ENCODE data around the gene HSD17B2. TPM values are rescaled to one million over a fixed set of nuclear protein-coding genes. Genes with fewer than 3 reads are reported as not detected.

The HSD17B2 gene
- total RNA-seq, 1 experiment from 2014 or later, result not detected

- Histone ChIP-seq H3K9ac (ENCODE audit: low read length) (no peak overlapping the region), H3K36me3 (ENCODE audit: insufficient read depth, low read length) (no peaks in the 10 kb centered on the region), H3K79me2 (ENCODE audit: low read length) (no peaks in the 10 kb centered on the region), H3K4me3 (ENCODE audit: low read length) (no peak overlapping the region), H3K4me2 (ENCODE audit: low read depth, low read length, poor library complexity, severe bottlenecking) (no peak overlapping the region), H2AFZ (ENCODE audit: low read length) (no peak overlapping the region), H3K27ac (ENCODE audit: low read length) (no peak overlapping the region), H3K27me3 (ENCODE audit: low read length) (no peaks in the 10 kb centered on the region), H3K9me2 (replicated peaks; ENCODE audit: insufficient read depth, low read length) (no peaks in the 10 kb centered on the region), H3K9me3 (ENCODE audit: low read length) (no peaks in the 10 kb centered on the region), H3K4me1 (ENCODE audit: low read length) (no peaks in the 10 kb centered on the region), H4K20me1 (ENCODE audit: insufficient read depth, low read depth, low read length) (no peaks in the 10 kb centered on the region)
- DNase-seq, result no peak
Measured at GRCh38 chr16:82067042-82067803, 32.2 kb downstream of the HSD17B2 start.

DNA sequence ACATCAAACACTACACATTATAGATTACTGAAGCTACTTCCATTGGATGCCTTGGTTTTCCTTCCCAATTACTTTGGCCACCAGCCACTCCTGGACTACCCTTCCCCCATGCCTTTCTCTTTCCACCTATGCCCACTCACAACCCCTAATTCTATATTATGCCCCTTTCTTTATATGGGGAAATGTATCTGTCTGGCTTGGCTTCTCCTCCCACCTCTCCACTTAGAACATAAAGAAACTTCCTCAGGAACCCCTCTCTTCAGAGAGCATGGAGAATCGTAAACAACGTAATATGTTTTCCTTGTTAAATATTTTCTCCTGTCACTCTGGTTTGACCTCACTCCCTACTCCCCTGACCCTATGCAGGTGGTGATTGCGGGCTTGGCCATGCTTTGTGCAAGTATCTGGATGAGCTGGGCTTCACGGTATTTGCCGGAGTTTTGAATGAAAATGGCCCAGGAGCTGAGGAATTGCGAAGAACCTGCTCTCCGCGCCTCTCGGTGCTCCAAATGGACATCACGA is 32.8 kb downstream of the HSD17B2 start:
- DNase-seq, result no peak
- H3K9ac ChIP-seq (ENCODE audit: low read length), result no peak overlapping the region
- H3K4me3 ChIP-seq (ENCODE audit: low read length), result no peak overlapping the region

DNA sequence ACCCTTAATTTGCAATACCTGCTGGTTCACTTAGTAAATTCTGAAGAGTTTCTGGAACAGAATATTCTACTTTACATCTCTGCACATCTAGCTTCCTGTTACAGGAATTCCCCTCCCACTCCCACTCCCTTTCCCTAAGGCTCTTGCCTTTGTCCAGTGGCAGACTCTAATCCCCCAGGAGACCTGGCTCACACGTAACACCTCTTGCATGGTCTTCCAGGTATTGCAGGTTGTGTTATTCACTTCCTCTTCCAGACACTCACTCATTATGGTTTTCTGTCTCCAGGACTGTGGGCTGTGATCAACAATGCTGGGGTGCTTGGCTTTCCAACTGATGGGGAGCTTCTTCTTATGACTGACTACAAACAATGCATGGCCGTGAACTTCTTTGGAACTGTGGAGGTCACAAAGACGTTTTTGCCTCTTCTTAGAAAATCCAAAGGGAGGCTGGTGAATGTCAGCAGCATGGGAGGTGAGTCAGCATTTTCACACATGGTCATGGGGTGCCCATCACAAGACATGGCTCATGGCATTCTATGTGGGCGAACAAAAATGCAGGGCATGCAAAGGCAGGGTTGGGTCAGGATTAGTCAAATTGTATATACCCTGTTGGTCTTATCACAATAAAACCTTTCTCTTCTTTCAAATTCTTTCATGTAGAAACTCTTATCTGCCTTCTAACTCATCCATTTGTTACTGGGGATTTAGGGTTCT is 35.8 kb downstream of the HSD17B2 start:
- H3K27ac ChIP-seq (ENCODE audit: low read length), result no peak overlapping the region
- no peaks in the 10 kb centered on the region for H3K4me1 ChIP-seq (ENCODE audit: low read length)
- no peaks in the 10 kb centered on the region for H3K9me3 ChIP-seq (ENCODE audit: low read length)
- no peak overlapping the region for H2AFZ ChIP-seq (ENCODE audit: low read length)
- no peak overlapping the region for H3K4me3 ChIP-seq (ENCODE audit: low read length)
- no peaks in the 10 kb centered on the region for H3K36me3 ChIP-seq (ENCODE audit: insufficient read depth, low read length)
- no peaks in the 10 kb centered on the region for H4K20me1 ChIP-seq (ENCODE audit: insufficient read depth, low read depth, low read length)
- no peaks in the 10 kb centered on the region for H3K79me2 ChIP-seq (ENCODE audit: low read length)
- no peaks in the 10 kb centered on the region for H3K27me3 ChIP-seq (ENCODE audit: low read length)
- H3K9ac ChIP-seq (ENCODE audit: low read length), result no peak overlapping the region
- no peaks in the 10 kb centered on the region for H3K9me2 ChIP-seq (replicated peaks; ENCODE audit: insufficient read depth, low read length)
- DNase-seq, result no peak
- H3K4me2 ChIP-seq (ENCODE audit: low read depth, low read length, poor library complexity, severe bottlenecking), result no peak overlapping the region

More for the DNA sequence above, 32.8 kb downstream of the HSD17B2 start:
- Histone ChIP-seq H3K4me2 (ENCODE audit: low read depth, low read length, poor library complexity, severe bottlenecking) (no peak overlapping the region), H3K27me3 (ENCODE audit: low read length) (no peaks in the 10 kb centered on the region), H3K4me1 (ENCODE audit: low read length) (no peaks in the 10 kb centered on the region), H3K79me2 (ENCODE audit: low read length) (no peaks in the 10 kb centered on the region), H2AFZ (ENCODE audit: low read length) (no peak overlapping the region), H3K27ac (ENCODE audit: low read length) (no peak overlapping the region), H3K9me2 (replicated peaks; ENCODE audit: insufficient read depth, low read length) (no peaks in the 10 kb centered on the region), H4K20me1 (ENCODE audit: insufficient read depth, low read depth, low read length) (no peaks in the 10 kb centered on the region), H3K9me3 (ENCODE audit: low read length) (no peaks in the 10 kb centered on the region), H3K36me3 (ENCODE audit: insufficient read depth, low read length) (no peaks in the 10 kb centered on the region)

DNA sequence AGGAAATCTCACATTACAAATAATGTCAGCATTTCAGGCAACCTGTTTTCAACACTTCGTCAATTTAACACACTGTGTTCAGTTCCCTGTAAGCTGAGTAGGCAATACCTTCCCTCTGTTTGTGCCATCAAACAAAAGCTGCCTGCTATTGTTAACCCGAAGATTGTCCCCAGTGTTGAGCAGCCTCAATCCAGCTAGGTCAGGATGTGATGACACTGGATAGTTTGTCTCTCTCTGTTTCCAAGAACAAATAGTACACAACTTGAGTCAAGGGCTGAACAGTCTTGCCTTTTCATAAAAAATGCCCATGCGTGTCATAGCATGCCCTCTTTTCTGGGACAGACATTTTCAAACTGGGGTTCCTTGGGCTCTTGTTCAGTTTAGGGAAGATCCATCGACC is 36.4 kb downstream of the HSD17B2 start:
- Histone ChIP-seq H3K27me3 (ENCODE audit: low read length) (no peaks in the 10 kb centered on the region), H3K4me1 (ENCODE audit: low read length) (no peaks in the 10 kb centered on the region), H3K9ac (ENCODE audit: low read length) (no peak overlapping the region), H3K79me2 (ENCODE audit: low read length) (no peaks in the 10 kb centered on the region), H3K4me3 (ENCODE audit: low read length) (no peak overlapping the region), H3K36me3 (ENCODE audit: insufficient read depth, low read length) (no peaks in the 10 kb centered on the region), H3K9me2 (replicated peaks; ENCODE audit: insufficient read depth, low read length) (no peaks in the 10 kb centered on the region), H4K20me1 (ENCODE audit: insufficient read depth, low read depth, low read length) (no peaks in the 10 kb centered on the region), H3K27ac (ENCODE audit: low read length) (no peak overlapping the region), H3K4me2 (ENCODE audit: low read depth, low read length, poor library complexity, severe bottlenecking) (no peak overlapping the region), H3K9me3 (ENCODE audit: low read length) (no peaks in the 10 kb centered on the region), H2AFZ (ENCODE audit: low read length) (no peak overlapping the region)
- no peak for DNase-seq

DNA sequence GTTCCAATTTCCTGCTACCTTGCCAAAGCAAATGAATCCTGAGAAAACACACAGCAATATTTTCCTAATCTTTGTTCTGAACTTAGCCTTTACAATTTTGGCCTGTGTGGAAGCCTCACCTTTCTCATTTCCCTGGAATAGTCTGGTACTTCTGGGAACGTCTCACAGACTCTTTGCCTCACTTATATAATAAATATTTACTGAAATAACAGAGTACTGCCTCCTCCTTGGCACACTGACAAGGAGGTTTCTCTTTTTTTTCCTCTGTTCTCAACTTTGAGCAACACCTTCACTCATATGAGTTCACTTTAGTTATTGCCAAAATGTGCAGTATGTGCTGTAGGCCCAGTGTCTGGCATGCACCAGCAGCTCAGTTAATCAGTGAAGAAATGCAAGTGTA is 37.3 kb downstream of the HSD17B2 start:
- Histone ChIP-seq H3K4me2 (ENCODE audit: low read depth, low read length, poor library complexity, severe bottlenecking) (no peak overlapping the region), H3K4me1 (ENCODE audit: low read length) (no peaks in the 10 kb centered on the region), H3K9me3 (ENCODE audit: low read length) (no peaks in the 10 kb centered on the region), H3K27me3 (ENCODE audit: low read length) (no peaks in the 10 kb centered on the region), H3K27ac (ENCODE audit: low read length) (no peak overlapping the region), H2AFZ (ENCODE audit: low read length) (no peak overlapping the region), H3K4me3 (ENCODE audit: low read length) (no peak overlapping the region), H4K20me1 (ENCODE audit: insufficient read depth, low read depth, low read length) (no peaks in the 10 kb centered on the region), H3K79me2 (ENCODE audit: low read length) (no peaks in the 10 kb centered on the region), H3K9ac (ENCODE audit: low read length) (no peak overlapping the region), H3K9me2 (replicated peaks; ENCODE audit: insufficient read depth, low read length) (no peaks in the 10 kb centered on the region), H3K36me3 (ENCODE audit: insufficient read depth, low read length) (no peaks in the 10 kb centered on the region)
- no peak for DNase-seq

GRCh38 chr16:82074019-82074558 is 39.0 kb downstream of the HSD17B2 start:
- H3K79me2 ChIP-seq (ENCODE audit: low read length), result no peaks in the 10 kb centered on the region
- no peak overlapping the region for H2AFZ ChIP-seq (ENCODE audit: low read length)
- no peak overlapping the region for H3K4me3 ChIP-seq (ENCODE audit: low read length)
- H3K9me3 ChIP-seq (ENCODE audit: low read length), result no peaks in the 10 kb centered on the region
- no peak for DNase-seq
- H3K4me1 ChIP-seq (ENCODE audit: low read length), result no peaks in the 10 kb centered on the region
- H3K27ac ChIP-seq (ENCODE audit: low read length), result no peak overlapping the region
- no peaks in the 10 kb centered on the region for H4K20me1 ChIP-seq (ENCODE audit: insufficient read depth, low read depth, low read length)
- no peaks in the 10 kb centered on the region for H3K36me3 ChIP-seq (ENCODE audit: insufficient read depth, low read length)
- H3K9me2 ChIP-seq (replicated peaks; ENCODE audit: insufficient read depth, low read length), result no peaks in the 10 kb centered on the region
- H3K9ac ChIP-seq (ENCODE audit: low read length), result no peak overlapping the region
- H3K4me2 ChIP-seq (ENCODE audit: low read depth, low read length, poor library complexity, severe bottlenecking), result no peak overlapping the region
- no peaks in the 10 kb centered on the region for H3K27me3 ChIP-seq (ENCODE audit: low read length)

- Histone ChIP-seq H3K27ac (ENCODE audit: low read length) (no peak overlapping the region), H3K4me1 (ENCODE audit: low read length) (no peaks in the 10 kb centered on the region), H3K4me2 (ENCODE audit: low read depth, low read length, poor library complexity, severe bottlenecking) (no peak overlapping the region), H3K9me2 (replicated peaks; ENCODE audit: insufficient read depth, low read length) (no peaks in the 10 kb centered on the region), H2AFZ (ENCODE audit: low read length) (no peak overlapping the region), H3K36me3 (ENCODE audit: insufficient read depth, low read length) (no peaks in the 10 kb centered on the region), H3K9me3 (ENCODE audit: low read length) (no peaks in the 10 kb centered on the region), H3K4me3 (ENCODE audit: low read length) (no peak overlapping the region), H3K79me2 (ENCODE audit: low read length) (no peaks in the 10 kb centered on the region), H4K20me1 (ENCODE audit: insufficient read depth, low read depth, low read length) (no peaks in the 10 kb centered on the region), H3K27me3 (ENCODE audit: low read length) (no peaks in the 10 kb centered on the region), H3K9ac (ENCODE audit: low read length) (no peak overlapping the region)
- DNase-seq, result no peak
Measured at GRCh38 chr16:82078125-82078524, 43.1 kb downstream of the HSD17B2 start.

DNA sequence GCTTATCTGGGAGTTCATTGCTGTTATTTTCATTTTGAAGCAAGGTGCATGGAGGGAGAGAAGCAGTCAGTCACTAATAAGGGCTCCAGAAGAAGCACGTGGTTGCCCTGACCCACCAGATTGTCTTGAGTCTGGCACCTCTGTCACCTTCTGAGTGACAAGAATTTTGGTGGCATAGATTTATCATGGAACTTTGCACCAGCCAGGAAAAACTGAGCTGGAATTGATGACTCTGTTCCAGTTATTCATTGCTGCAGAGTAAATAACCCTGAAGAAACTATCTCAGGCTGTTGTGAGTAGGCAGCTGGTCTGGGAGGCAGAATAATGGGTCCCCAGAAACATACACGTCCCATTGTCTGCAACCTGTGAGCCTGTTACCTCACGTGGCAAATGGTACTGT is 44.8 kb downstream of the HSD17B2 start:
- H3K79me2 ChIP-seq (ENCODE audit: low read length), result no peaks in the 10 kb centered on the region
- no peak for DNase-seq
- H3K27ac ChIP-seq (ENCODE audit: low read length), result no peak overlapping the region
- no peaks in the 10 kb centered on the region for H3K9me2 ChIP-seq (replicated peaks; ENCODE audit: insufficient read depth, low read length)
- H3K4me1 ChIP-seq (ENCODE audit: low read length), result no peaks in the 10 kb centered on the region
- H3K27me3 ChIP-seq (ENCODE audit: low read length), result no peaks in the 10 kb centered on the region
- no peak overlapping the region for H3K4me2 ChIP-seq (ENCODE audit: low read depth, low read length, poor library complexity, severe bottlenecking)
- H4K20me1 ChIP-seq (ENCODE audit: insufficient read depth, low read depth, low read length), result no peaks in the 10 kb centered on the region
- no peaks in the 10 kb centered on the region for H3K36me3 ChIP-seq (ENCODE audit: insufficient read depth, low read length)
- no peak overlapping the region for H3K4me3 ChIP-seq (ENCODE audit: low read length)
- H3K9me3 ChIP-seq (ENCODE audit: low read length), result no peaks in the 10 kb centered on the region
- no peak overlapping the region for H2AFZ ChIP-seq (ENCODE audit: low read length)
- no peak overlapping the region for H3K9ac ChIP-seq (ENCODE audit: low read length)

All from Karpas-422 (cell line).